Ishikawa (cell line): ENCODE data around the gene DNAH7.

Source experiments
- CEBPB ChIP-seq: IDR thresholded peaks from 2 replicates; pipeline ENCODE4 v1.6.1; 2012
- CREB1 ChIP-seq: IDR thresholded peaks from 2 replicates; pipeline ENCODE4 v1.6.1; 2012; ENCODE audit warnings: low read depth
- EGR1 ChIP-seq: IDR thresholded peaks from 2 replicates; pipeline ENCODE4 v1.6.1; 2012
- EP300 ChIP-seq: IDR thresholded peaks from 2 replicates; pipeline ENCODE4 v1.6.1; 2012; ENCODE audit warnings: borderline replicate concordance
- FOXM1 ChIP-seq: IDR thresholded peaks from 2 replicates; pipeline ENCODE4 v1.6.1; 2012; ENCODE audit warnings: low read depth, borderline replicate concordance
- MAX ChIP-seq: IDR thresholded peaks from 2 replicates; pipeline ENCODE4 v1.6.1; 2012
- NFIC ChIP-seq: IDR thresholded peaks from 2 replicates; pipeline ENCODE4 v1.6.1; 2012
- RAD21 ChIP-seq: IDR thresholded peaks from 2 replicates; pipeline ENCODE4 v1.6.1; 2012; ENCODE audit warnings: low read depth
- REST ChIP-seq: IDR thresholded peaks from 2 replicates; pipeline ENCODE4 v1.6.1; 2012; ENCODE audit warnings: low read depth, mild to moderate bottlenecking
- TAF1 ChIP-seq: IDR thresholded peaks from 2 replicates; pipeline ENCODE4 v1.6.1; 2012; ENCODE audit warnings: low read depth, mild to moderate bottlenecking
- TCF12 ChIP-seq: IDR thresholded peaks from 2 replicates; pipeline ENCODE4 v1.6.1; 2012; ENCODE audit warnings: low read depth
- TEAD4 ChIP-seq: IDR thresholded peaks from 2 replicates; pipeline ENCODE4 v1.6.1; 2012
- USF1 ChIP-seq: IDR thresholded peaks from 2 replicates; pipeline ENCODE4 v1.6.1; 2012
- YY1 ChIP-seq: IDR thresholded peaks from 2 replicates; pipeline ENCODE4 v1.6.1; 2012; ENCODE audit warnings: low read depth
- ZBTB7A ChIP-seq: IDR thresholded peaks from 2 replicates; pipeline ENCODE4 v1.6.1; 2012; ENCODE audit warnings: low read depth

DNAH7 gene

GRCh38 chr2:195879153-195879552 lies 189.5 kb downstream of the DNAH7 start:
- no peak for TF ChIP-seq YY1
- TF ChIP-seq MAX = no peak
- no peak for TF ChIP-seq ZBTB7A
- TF ChIP-seq TCF12 = no peak

DNA sequence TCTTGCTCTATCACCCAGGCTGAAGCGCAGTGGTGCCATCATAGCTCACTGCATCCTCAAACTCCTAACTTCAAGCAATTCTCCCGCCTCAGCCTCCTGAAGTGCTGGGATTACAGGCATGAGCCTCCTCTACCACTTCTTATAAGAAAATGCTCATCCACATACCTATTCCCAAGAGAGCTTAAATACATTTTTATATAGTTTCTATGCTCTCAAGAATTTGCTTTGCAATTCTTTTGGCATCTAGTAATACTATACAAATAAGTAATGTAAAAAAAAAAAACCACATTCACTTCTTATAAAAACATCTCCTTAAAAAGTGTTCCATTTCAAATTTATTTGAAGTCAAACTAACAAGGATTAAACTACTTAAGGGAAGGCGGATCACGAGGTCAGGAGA lies 197.3 kb downstream of the DNAH7 start:
- TF ChIP-seq EGR1 = no peak
- no peak for TF ChIP-seq TAF1
- no peak for TF ChIP-seq RAD21
- TF ChIP-seq ZBTB7A = no peak
- no peak for TF ChIP-seq TEAD4
- no peak for TF ChIP-seq FOXM1
- TF ChIP-seq MAX = no peak
- no peak for TF ChIP-seq TCF12
- no peak for TF ChIP-seq REST

- TF ChIP-seq ZBTB7A = no peak
- TF ChIP-seq FOXM1 = no peak
- no peak for TF ChIP-seq YY1
- no peak for TF ChIP-seq NFIC
- TF ChIP-seq TCF12 = no peak
- TF ChIP-seq USF1 = no peak
- no peak for TF ChIP-seq MAX
- no peak for TF ChIP-seq REST
- no peak for TF ChIP-seq RAD21
- no peak for TF ChIP-seq TAF1
These were observed 204.3 kb downstream of the DNAH7 start for GRCh38 chr2:195864316-195864715.

- TF ChIP-seq EP300 = no peak
- TF ChIP-seq NFIC = no peak
- no peak for TF ChIP-seq YY1
- TF ChIP-seq EGR1 = no peak
- no peak for TF ChIP-seq FOXM1
- TF ChIP-seq RAD21 = no peak
- no peak for TF ChIP-seq REST
- no peak for TF ChIP-seq MAX
- no peak for TF ChIP-seq CREB1
- no peak for TF ChIP-seq TEAD4
These were observed 205.1 kb downstream of the DNAH7 start for GRCh38 chr2:195863564-195863963.

DNA sequence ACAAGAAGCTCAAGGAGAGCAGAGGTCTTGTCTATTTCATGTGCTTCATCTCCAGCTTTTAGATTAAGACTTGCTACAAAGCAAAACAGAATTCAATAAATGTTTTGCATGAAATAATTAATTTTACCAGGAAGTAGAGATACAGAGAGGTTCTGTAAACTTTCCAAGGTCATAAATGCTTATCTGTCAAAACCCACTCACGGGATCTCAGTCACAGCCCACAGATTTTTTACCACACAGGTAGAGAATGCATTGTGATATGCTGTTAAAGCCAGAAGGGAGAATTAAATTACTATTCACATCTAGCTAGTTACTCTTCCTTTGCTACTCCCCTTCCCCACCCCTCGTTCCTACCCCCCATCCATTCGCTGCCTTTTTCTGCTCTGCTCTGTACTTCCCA lies 205.5 kb downstream of the DNAH7 start:
- TF ChIP-seq TEAD4 (no peak), TAF1 (no peak)

GRCh38 chr2:195861821-195862220 lies 206.8 kb downstream of the DNAH7 start:
- no peak for TF ChIP-seq USF1
- no peak for TF ChIP-seq CEBPB
- no peak for TF ChIP-seq REST
- no peak for TF ChIP-seq ZBTB7A
